Astrocyte (in vitro differentiated cells and primary cell): ENCODE results near the gene VENTX. TPM values are rescaled to one million over a fixed set of nuclear protein-coding genes. Genes with fewer than 3 reads are reported as not detected.

Experiments
- DNase-seq: peaks from one replicate; pipeline ENCODE4 v3.0.0-alpha.2; 2010; ENCODE audit warnings: low read depth
- FAIRE-seq: peaks from 2 replicates; lab custom pipeline; 2011; peaks lifted over from hg19 to GRCh38; lab: Jason Lieb, UNC
- H2AFZ ChIP-seq: 2 replicates; pipeline ENCODE4 v1.6.0; 2012; ENCODE audit warnings: low read depth, low read length, inconsistent platforms
- H3K27ac ChIP-seq: 2 replicates; pipeline ENCODE4 v1.5.1; 2011; ENCODE audit warnings: low read depth, low read length, inconsistent platforms
- H3K27me3 ChIP-seq: 2 replicates; pipeline ENCODE4 v1.6.0; 2011; ENCODE audit warnings: low read length, inconsistent platforms; ENCODE audit not compliant: insufficient read depth
- H3K36me3 ChIP-seq: 2 replicates; pipeline ENCODE4 v1.5.1; 2011; ENCODE audit warnings: low read length, inconsistent platforms; ENCODE audit not compliant: insufficient read depth
- H3K4me1 ChIP-seq: 2 replicates; pipeline ENCODE4 v1.5.1; 2011; ENCODE audit warnings: low read length, inconsistent platforms; ENCODE audit not compliant: insufficient read depth
- H3K4me2 ChIP-seq: 2 replicates; pipeline ENCODE4 v1.6.0; 2012; ENCODE audit warnings: low read length, inconsistent platforms
- H3K4me3 ChIP-seq: 2 replicates; pipeline ENCODE4 v1.5.1; 2011; ENCODE audit warnings: low read depth, mild to moderate bottlenecking, low read length, inconsistent platforms; ENCODE audit not compliant: insufficient read depth
- H3K79me2 ChIP-seq: 2 replicates; pipeline ENCODE4 v1.6.0; 2012; ENCODE audit warnings: mild to moderate bottlenecking, low read length, inconsistent platforms; ENCODE audit not compliant: insufficient read depth
- H3K9ac ChIP-seq: 2 replicates; pipeline ENCODE4 v1.6.0; 2012; ENCODE audit warnings: mild to moderate bottlenecking, low read length, inconsistent platforms
- H3K9me3 ChIP-seq: 2 replicates; pipeline ENCODE4 v1.5.1; 2012; ENCODE audit warnings: low read depth, mild to moderate bottlenecking, low read length, inconsistent platforms; ENCODE audit not compliant: insufficient read depth
- H4K20me1 ChIP-seq: 2 replicates; pipeline ENCODE4 v1.6.0; 2012; ENCODE audit warnings: low read length, inconsistent platforms; ENCODE audit not compliant: insufficient read depth
- H3K27ac Mint-ChIP-seq: one replicate; pipeline ENCODE4 v1.8.0; 2021; ENCODE audit warnings: mild to moderate bottlenecking, mixed read lengths; ENCODE audit not compliant: unreplicated experiment
- H3K27me3 Mint-ChIP-seq: one replicate; pipeline ENCODE4 v1.8.0; 2021; ENCODE audit warnings: low read depth, mixed read lengths; ENCODE audit not compliant: unreplicated experiment
- H3K36me3 Mint-ChIP-seq: one replicate; pipeline ENCODE4 v1.8.0; 2021; ENCODE audit warnings: low read depth, mixed read lengths; ENCODE audit not compliant: unreplicated experiment
- H3K4me1 Mint-ChIP-seq: one replicate; pipeline ENCODE4 v1.8.0; 2021; ENCODE audit warnings: low read depth, mixed read lengths; ENCODE audit not compliant: unreplicated experiment
- H3K4me3 Mint-ChIP-seq: one replicate; pipeline ENCODE4 v1.8.0; 2021; ENCODE audit warnings: mild to moderate bottlenecking, moderate library complexity, mixed read lengths; ENCODE audit not compliant: unreplicated experiment
- H3K9me3 Mint-ChIP-seq: one replicate; pipeline ENCODE4 v1.8.0; 2021; ENCODE audit warnings: mild to moderate bottlenecking, mixed read lengths; ENCODE audit not compliant: unreplicated experiment
- EZH2 ChIP-seq: IDR thresholded peaks from 2 replicates; pipeline ENCODE4 v1.6.1; 2012; ENCODE audit warnings: mild to moderate bottlenecking, low read length, inconsistent platforms; ENCODE audit not compliant: insufficient read depth
- total RNA-seq: library from RNA; stranded (reverse); gene quantifications from 2 replicates; pipeline ENCODE4 v1.2.1, GENCODE V29; 2021
- TF ChIP-seq, protein P1 (sequence below): IDR thresholded peaks from 2 replicates; pipeline ENCODE4 v1.5.1; 2011; ENCODE audit warnings: low read depth, mild to moderate bottlenecking, inconsistent platforms, low read length, moderate library complexity; ENCODE audit not compliant: insufficient read depth

The VENTX gene
- total RNA-seq, 1 donor from 2014 or later = 0.11 TPM

DNA sequence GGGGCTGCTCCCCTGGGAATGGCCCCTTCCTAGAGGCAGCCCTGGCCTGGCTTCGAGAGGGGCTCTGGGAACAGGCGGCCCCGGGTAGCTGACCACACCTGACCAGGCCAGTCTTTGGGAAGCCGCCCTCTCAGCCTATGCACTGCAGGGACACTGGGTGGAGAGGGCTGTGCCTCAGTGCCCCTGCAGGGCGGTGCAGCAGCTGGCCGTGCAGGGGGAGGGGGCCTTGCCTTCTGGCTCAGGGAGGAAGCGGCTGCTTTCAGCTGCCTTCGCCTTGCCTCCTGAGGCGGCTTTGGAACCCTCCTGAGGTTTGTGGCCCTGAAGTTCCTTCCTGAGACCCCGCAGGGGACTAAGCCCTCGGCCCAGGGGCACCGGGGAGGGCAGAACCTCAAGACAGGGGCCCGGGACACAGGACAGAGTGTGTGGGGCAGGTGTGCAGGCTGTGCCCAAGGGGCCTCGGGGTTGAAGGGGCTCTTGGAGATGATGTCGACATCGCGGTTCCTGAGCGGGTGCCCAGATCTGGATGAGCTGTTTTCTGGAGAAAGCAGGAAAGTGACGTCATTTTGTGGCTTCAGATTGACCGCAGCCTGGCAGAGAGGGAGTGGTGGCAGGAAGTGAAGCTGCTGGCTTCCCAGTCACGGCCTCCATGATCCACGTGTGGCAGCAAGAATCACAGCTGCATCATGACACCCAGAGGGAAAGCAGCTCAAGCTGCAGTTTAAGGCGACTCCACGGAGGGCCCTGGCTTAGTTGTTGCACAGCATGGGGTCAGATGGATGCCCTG lies 21.4 kb downstream of the VENTX start:
- Histone ChIP-seq H3K79me2 (no peaks in the 10 kb centered on the region), H3K4me1 (peaks cover 35% of the 10 kb centered on the region), H3K27ac (peak overlapping the region; percentile 64), H3K4me2 (peak overlapping the region; percentile 51), H2AFZ (peak overlapping the region; percentile 3), H3K36me3 (no peaks in the 10 kb centered on the region), H3K4me3 (peak overlapping the region; percentile 2), H3K9ac (peak overlapping the region; percentile 17), H4K20me1 (no peaks in the 10 kb centered on the region), H3K27me3 (peaks cover 2% of the 10 kb centered on the region), H3K9me3 (no peaks in the 10 kb centered on the region)
- no peak for TF ChIP-seq EZH2
- TF ChIP-seq, protein P1, sequence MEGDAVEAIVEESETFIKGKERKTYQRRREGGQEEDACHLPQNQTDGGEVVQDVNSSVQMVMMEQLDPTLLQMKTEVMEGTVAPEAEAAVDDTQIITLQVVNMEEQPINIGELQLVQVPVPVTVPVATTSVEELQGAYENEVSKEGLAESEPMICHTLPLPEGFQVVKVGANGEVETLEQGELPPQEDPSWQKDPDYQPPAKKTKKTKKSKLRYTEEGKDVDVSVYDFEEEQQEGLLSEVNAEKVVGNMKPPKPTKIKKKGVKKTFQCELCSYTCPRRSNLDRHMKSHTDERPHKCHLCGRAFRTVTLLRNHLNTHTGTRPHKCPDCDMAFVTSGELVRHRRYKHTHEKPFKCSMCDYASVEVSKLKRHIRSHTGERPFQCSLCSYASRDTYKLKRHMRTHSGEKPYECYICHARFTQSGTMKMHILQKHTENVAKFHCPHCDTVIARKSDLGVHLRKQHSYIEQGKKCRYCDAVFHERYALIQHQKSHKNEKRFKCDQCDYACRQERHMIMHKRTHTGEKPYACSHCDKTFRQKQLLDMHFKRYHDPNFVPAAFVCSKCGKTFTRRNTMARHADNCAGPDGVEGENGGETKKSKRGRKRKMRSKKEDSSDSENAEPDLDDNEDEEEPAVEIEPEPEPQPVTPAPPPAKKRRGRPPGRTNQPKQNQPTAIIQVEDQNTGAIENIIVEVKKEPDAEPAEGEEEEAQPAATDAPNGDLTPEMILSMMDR = no peak
- H3K36me3 Mint-ChIP-seq = no peaks in the 10 kb centered on the region
- peaks cover 25% of the 10 kb centered on the region for H3K27me3 Mint-ChIP-seq
- peak; percentile 99 for FAIRE-seq
- H3K4me3 Mint-ChIP-seq = peak overlapping the region; percentile 55
- peaks cover 9% of the 10 kb centered on the region for H3K4me1 Mint-ChIP-seq
- DNase-seq = peak; percentile 99
- H3K9me3 Mint-ChIP-seq = no peaks in the 10 kb centered on the region
- peak overlapping the region; percentile 48 for H3K27ac Mint-ChIP-seq

DNA sequence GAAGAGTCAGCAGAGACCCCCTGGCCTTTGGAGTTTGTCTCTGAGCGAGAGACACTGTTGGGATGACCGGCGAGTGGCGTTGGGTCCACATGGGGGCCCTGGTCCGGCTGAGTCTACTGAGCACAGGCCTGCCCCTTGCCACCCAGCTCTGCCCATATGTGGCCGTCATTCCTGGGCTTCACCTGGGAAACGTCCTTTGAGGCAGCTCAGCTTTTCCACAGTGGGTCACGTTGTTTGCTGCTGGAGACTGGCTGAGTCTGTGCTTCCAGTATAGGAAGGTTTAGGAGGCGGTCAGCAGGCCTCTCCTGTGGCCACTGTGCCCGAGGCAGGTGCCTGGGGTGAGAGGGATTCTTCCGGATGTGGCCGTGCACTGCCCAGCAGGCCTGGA lies 21.9 kb downstream of the VENTX start:
- DNase-seq = no peak
- Histone ChIP-seq H3K4me3 (no peak overlapping the region), H3K79me2 (no peaks in the 10 kb centered on the region), H3K27ac (peak overlapping the region; percentile 50), H2AFZ (no peak overlapping the region), H3K9me3 (no peaks in the 10 kb centered on the region), H3K4me1 (peaks cover 35% of the 10 kb centered on the region), H4K20me1 (no peaks in the 10 kb centered on the region), H3K9ac (peak overlapping the region; percentile 11), H3K4me2 (peak overlapping the region; percentile 51), H3K36me3 (no peaks in the 10 kb centered on the region), H3K27me3 (peaks cover 2% of the 10 kb centered on the region)
- Mint-ChIP-seq H3K4me1 (peaks cover 9% of the 10 kb centered on the region), H3K4me3 (peak overlapping the region; percentile 55), H3K9me3 (no peaks in the 10 kb centered on the region), H3K27ac (peak overlapping the region; percentile 48), H3K36me3 (no peaks in the 10 kb centered on the region), H3K27me3 (peaks cover 22% of the 10 kb centered on the region)
- TF ChIP-seq, protein P1 = no peak
- no peak for TF ChIP-seq EZH2
- no peak for FAIRE-seq
